ENCODE results near the gene NR3C1.

Gene NR3C1

DNA sequence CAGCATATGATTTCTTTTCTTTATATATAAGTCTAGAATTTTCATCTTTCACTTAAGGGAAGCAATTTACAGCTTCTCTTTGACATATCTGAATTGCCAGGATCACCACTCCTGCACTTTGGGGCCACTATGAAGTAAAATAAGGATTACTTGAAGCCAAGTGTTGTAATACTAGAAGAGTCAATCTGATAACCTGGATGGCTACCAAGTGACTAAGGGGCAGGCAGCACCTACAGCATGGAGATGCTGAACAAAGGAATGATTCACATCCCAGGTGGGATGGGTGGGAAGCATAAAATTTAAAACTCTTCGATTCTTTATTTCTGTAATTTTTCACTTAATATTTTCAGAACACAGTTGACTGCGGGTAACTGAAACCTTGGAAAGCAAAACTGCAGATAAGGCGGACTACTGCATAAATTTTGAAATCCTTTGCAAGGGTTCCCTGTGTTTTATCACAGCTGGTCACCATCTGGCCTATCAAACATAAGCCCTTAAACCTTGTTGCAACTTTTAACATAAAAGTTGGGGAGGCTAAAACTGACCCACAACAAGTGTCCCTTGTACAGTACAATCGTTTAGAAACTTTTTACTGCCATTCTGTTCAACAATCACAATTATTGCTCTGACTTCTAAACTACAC, 31.2 kb downstream of the NR3C1 start:
- no peak for TF ChIP-seq CTCF (IDR thresholded peaks at IDR 0.05; ENCODE audit: extremely low read depth, missing control alignments)
- DNase-seq (ENCODE audit: low spot score), result no peak

DNA sequence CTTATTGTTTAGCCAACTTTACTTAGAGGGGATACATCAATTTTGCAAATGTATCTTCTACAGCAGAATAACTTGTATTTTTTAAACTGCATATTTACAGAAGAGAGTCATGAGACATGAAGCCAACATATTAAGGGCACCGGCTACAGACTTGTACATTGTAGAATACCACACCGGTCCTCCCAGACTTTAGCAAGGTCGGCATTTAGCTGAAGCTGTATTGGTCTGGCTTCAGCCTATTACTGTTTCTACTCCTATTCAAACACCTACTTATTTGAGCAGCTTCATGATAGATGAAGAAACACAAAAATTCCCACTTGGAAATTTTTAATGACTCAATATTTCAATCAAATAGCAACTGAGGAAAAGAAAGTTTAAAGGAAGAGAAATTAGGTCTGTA, 33.0 kb downstream of the NR3C1 start:
- TF ChIP-seq CTCF (IDR thresholded peaks at IDR 0.05; ENCODE audit: extremely low read depth, missing control alignments), result no peak

DNA sequence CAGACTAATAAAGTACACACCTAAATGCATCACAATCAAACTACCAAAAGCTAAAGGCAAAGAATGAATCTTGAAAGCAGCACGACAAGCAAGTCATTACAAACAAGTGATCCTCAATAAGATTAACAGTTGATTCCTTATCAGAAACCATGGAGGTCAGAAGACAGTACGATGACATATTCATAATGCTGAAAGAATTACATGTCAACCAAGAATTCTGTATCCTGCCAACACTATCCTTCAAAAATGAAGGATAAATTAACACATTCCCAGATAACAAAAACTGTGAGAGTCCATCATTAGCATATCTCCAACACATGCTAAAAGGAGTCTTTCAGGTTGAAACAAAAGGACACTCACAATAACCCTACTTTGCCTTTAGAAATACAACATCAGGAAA, 39.4 kb downstream of the NR3C1 start:
- DNase-seq (ENCODE audit: low spot score), result no peak
- TF ChIP-seq CTCF (IDR thresholded peaks at IDR 0.05; ENCODE audit: extremely low read depth, missing control alignments), result no peak

More for the DNA sequence above, 33.0 kb downstream of the NR3C1 start:
- no peak for DNase-seq (ENCODE audit: low spot score)

DNA sequence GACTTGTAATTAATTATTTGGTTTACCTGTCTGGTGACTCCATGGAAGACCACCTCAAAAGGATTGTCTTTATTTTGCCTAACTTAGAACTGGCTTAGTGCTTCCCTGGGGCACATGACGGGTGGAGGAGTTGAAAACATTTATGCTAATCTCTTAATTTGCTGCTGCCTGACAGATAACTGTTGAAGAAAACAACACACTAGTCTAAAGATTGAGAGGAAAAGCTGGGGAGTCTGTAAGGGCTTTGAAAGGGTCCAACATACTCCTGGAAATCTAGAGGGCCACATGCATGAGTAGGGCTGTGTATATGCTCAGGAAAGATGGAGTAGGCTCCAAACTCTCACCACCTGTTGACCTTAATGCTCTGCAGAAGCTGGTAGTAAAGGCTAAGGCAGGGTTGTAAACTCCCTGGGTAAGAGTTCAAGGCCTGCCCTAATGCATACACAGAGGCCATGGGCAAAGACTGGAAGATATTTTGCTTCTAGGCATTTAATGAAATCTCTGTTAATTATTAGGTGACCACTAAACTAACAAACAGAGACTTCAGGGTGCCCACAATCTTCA, 40.7 kb downstream of the NR3C1 start:
- no peak for TF ChIP-seq CTCF (IDR thresholded peaks at IDR 0.05; ENCODE audit: extremely low read depth, missing control alignments)
- no peak for DNase-seq (ENCODE audit: low spot score)

- no peak for TF ChIP-seq CTCF (IDR thresholded peaks at IDR 0.05; ENCODE audit: extremely low read depth, missing control alignments)
- no peak for DNase-seq (ENCODE audit: low spot score)
These were observed 42.0 kb downstream of the NR3C1 start for GRCh38 chr5:143361438-143361837.

DNA sequence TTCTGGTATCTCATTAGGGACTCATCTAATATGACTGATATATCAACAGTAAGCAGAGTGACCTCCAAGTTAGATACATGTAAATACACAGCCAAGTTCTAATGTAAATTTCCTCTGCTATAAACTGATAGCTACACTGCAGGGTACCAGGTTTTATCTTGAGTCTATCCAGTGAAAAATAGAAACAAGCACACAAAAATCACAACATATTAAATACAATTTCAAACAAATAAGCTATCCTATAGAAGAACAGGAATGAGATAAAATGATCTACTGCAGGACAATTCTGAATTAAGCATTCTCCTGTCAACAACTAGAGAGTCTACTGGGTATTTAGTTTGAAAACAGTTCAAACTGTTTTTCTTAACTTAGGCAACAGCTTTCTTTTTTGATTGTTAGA, 42.7 kb downstream of the NR3C1 start:
- no peak for DNase-seq (ENCODE audit: low spot score)
- TF ChIP-seq CTCF (IDR thresholded peaks at IDR 0.05; ENCODE audit: extremely low read depth, missing control alignments), result no peak

- no peak for DNase-seq (ENCODE audit: low spot score)
- no peak for TF ChIP-seq CTCF (IDR thresholded peaks at IDR 0.05; ENCODE audit: extremely low read depth, missing control alignments)
These were observed 43.6 kb downstream of the NR3C1 start for GRCh38 chr5:143359869-143360268.
